ENCODE measurements around the gene RRP15. TPM values are rescaled to one million over a fixed set of nuclear protein-coding genes. Genes with fewer than 3 reads are reported as not detected.

Gene RRP15
- total and polyA plus RNA-seq, 2 of the 8 experiments (the other 6 are each of a cell fraction or from before 2014, with no cell fraction given) = 3.7 to 52.8 TPM

DNA sequence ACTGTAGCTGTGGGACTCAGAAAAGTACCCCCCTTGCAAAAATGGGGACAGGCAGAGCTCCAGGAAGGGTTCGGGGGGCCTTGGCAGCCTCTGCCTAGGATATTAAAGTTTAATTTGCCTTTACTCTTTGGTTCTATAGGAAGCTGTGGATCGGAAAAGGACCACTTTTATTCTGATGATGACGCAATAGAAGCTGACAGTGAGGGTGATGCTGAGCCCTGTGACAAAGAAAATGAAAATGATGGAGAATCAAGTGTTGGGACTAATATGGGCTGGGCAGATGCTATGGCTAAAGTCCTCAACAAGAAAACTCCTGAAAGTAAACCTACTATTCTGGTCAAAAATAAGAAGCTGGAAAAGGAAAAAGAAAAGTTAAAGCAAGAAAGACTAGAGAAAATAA lies 17.1 kb downstream of the RRP15 start:
- no peak overlapping the region for H3K27ac ChIP-seq (ENCODE audit: low read depth, low read length)
- no peak overlapping the region for H2BK15ac ChIP-seq (ENCODE audit: low read length)
- no peak overlapping the region for H3K9ac ChIP-seq (replicated peaks in 1 of 4; ENCODE audit: extremely low read depth in 1 of 4, low read depth in 3 of 4, low read length in 3 of 4)
- no peaks in the 10 kb centered on the region for H3K27me3 ChIP-seq (replicated peaks in 1 of 4; ENCODE audit: control insufficient read depth in 3 of 4, extremely low read depth in 1 of 4, insufficient read depth in 3 of 4, low read length in 3 of 4)
- H3K4ac ChIP-seq (replicated peaks; ENCODE audit: insufficient read length, low read depth, low read length) = peak overlapping the region; percentile 79
- no peak overlapping the region for H3K56ac ChIP-seq (replicated peaks; ENCODE audit: insufficient read length, low read depth, low read length)
- no peak overlapping the region for H2AFZ ChIP-seq (ENCODE audit: low read length)
- H4K5ac ChIP-seq (ENCODE audit: insufficient read length, low read depth, low read length) = peak overlapping the region; percentile 89
- POLR2A ChIA-PET (ENCODE audit: partially characterized antibody) = interaction anchor here (0.9 to 2.1 kb wide), 3 partner anchors 12 to 17 kb away, joined by 3 to 7 read pairs (median 4); partner anchors contain the start of gene RRP15
- 0 out of 4 replicates have a peak overlapping the region, but pooled peaks of 1 of the 2 experiments have one; percentile 26 for H3K4me2 ChIP-seq (ENCODE audit: insufficient read depth in 1 of 2, low read depth in 2 of 2, low read length in 2 of 2)
- H3K23me2 ChIP-seq (ENCODE audit: low read depth, low read length) = no peaks in the 10 kb centered on the region
- H3K79me2 ChIP-seq (ENCODE audit: control insufficient read depth in 1 of 2, insufficient read depth in 2 of 2, low read length in 2 of 2) = peaks cover 0 to 68% of the 10 kb centered on the region in 2 experiments; a peak in 2 of 4 replicates
- no peak overlapping the region for H3K14ac ChIP-seq (ENCODE audit: insufficient read length)
- no peaks in the 10 kb centered on the region for H4K20me1 ChIP-seq (replicated peaks in 1 of 2; ENCODE audit: control insufficient read depth in 1 of 2, insufficient read depth in 2 of 2, low read length in 2 of 2)
- TF ChIP-seq KDM1A (IDR thresholded peaks at IDR 0.05; ENCODE audit: borderline replicate concordance, low read length) = no peak
- TF ChIP-seq JUND (IDR thresholded peaks at IDR 0.05; ENCODE audit: low read length) = peak; percentile 44; the same call in 1 of the 2 replicates
- TF ChIP-seq CEBPB (IDR thresholded peaks at IDR 0.05; ENCODE audit: low read depth, low read length) = peak; percentile 93
- TF ChIP-seq, protein P1, sequence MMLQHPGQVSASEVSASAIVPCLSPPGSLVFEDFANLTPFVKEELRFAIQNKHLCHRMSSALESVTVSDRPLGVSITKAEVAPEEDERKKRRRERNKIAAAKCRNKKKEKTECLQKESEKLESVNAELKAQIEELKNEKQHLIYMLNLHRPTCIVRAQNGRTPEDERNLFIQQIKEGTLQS (IDR thresholded peaks at IDR 0.05; ENCODE audit: insufficient read depth, low read depth, low read length) = peak; percentile 51; the same call in 1 of the 2 replicates
- no peak overlapping the region for H2BK12ac ChIP-seq (ENCODE audit: low read depth, low read length)
- DNase-seq (ENCODE audit: low read depth in 1 of 2, low spot score in 2 of 2) (no peak), FAIRE-seq (no peak)
- 76% methylated on average over 3 of the region's 3 CpGs; no CpG with 5 or more reads in 1 of the 2 experiments for WGBS, 2 experiments (ENCODE audit: extremely low coverage in 1 of 2, insufficient coverage in 1 of 2, insufficient read length in 1 of 2, insufficient replicate concordance in 2 of 2, low coverage in 1 of 2, low lambda C conversion rate in 2 of 2, missing lambda C conversion rate in 1 of 2)
- H3K4me1 ChIP-seq (replicated peaks in 1 of 4; ENCODE audit: control insufficient read depth in 3 of 4, insufficient read depth in 4 of 4, low read length in 3 of 4) = peaks cover 3 to 23% (median 15%) of the 10 kb centered on the region in 4 experiments; a peak in 6 of 7 replicates
- H3K9me3 ChIP-seq (ENCODE audit: insufficient read depth in 2 of 2, low read depth in 1 of 2, low read length in 1 of 2) = no peaks in the 10 kb centered on the region
- no peak overlapping the region for H4K8ac ChIP-seq (ENCODE audit: extremely low read depth, insufficient read depth, low read length)
- CTCF ChIA-PET (ENCODE audit: partially characterized antibody) = interaction anchor here (0.7 to 2.0 kb wide), 9 partner anchors 21 to 765 kb away, joined by 3 to 5 read pairs (median 4); partner anchors contain the start of gene TGFB2
- no peak overlapping the region for H2AK5ac ChIP-seq (ENCODE audit: low read depth, low read length)
- no peak overlapping the region for H2BK20ac ChIP-seq (ENCODE audit: low read length)
- H3K36me3 ChIP-seq (ENCODE audit: control insufficient read depth in 2 of 4, insufficient read depth in 4 of 4, low read length in 3 of 4) = peaks cover 0 to 19% (median 4%) of the 10 kb centered on the region in 4 experiments; a peak in 2 of 8 replicates
- H3K18ac ChIP-seq (ENCODE audit: extremely low read depth, low read length) = no peak overlapping the region; the same call in 1 of the 2 replicates
- H3K79me1 ChIP-seq (ENCODE audit: low read depth, low read length) = 0 out of 2 replicates have a peak, but pooled peaks cover 2% of the 10 kb centered on the region
- H2BK120ac ChIP-seq (replicated peaks; ENCODE audit: low read depth, low read length) = peak overlapping the region; percentile 96
- peak overlapping the region; percentile 79 for H4K91ac ChIP-seq (replicated peaks; ENCODE audit: insufficient read length, low read length)
- H2BK5ac ChIP-seq (ENCODE audit: low read depth, low read length) = peak overlapping the region; percentile 38; the same call in 1 of the 2 replicates
- no peak overlapping the region for H3K4me3 ChIP-seq (ENCODE audit: extremely low read depth in 1 of 4, insufficient read depth in 2 of 4, low read depth in 3 of 4, low read length in 4 of 4)
- H3K23ac ChIP-seq (ENCODE audit: insufficient read length) = no peak overlapping the region

All from H1 (cell line).